ENCODE results near the gene ANKRD6.

ANKRD6 gene

DNA sequence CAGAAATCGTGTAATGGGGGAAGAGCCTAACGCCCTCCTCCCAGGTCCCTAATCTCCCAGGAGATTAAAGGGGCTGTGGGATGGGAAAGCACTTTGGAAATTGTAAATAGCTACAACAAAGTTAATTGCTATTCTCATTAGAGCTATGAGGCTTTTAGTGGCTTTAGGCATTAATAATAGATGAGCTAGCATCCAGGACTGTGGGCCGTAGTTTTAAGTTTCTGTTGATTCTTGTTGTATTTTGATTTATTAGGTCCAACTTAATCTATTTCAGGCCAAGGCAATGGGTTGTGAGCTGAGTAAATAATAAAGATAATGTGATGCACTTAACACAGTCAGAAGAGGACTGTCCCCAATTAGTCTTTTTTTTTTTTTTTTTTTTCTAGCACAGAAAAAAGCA lies 67.7 kb downstream of the ANKRD6 start:
- H3K27ac ChIP-seq: no peak overlapping the region
- TF ChIP-seq CTCF (conservative IDR thresholded peaks at IDR 0.05): no peak

- TF ChIP-seq CTCF (conservative IDR thresholded peaks at IDR 0.05): no peak
- no peak overlapping the region for H3K27ac ChIP-seq
These were observed 68.3 kb downstream of the ANKRD6 start for GRCh38 chr6:89501222-89501621.

DNA sequence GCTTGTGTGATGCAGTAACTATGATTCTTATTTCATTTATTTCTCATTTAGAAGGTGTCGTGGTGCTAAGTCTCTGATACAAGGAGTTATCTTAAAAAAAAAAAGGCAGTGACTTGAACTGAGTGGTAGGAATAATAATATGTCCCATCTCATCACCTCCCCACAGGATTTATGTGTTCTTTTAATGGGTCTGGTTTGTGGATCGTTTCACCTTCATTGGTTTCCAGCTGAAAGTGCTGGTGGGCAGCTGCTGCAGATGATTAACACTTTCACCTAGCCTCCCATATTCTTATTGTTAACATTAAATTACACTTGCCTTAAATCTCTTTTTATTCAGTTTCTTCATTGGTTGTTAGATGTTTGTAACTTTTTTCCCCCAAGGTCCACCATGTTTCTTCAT lies 68.8 kb downstream of the ANKRD6 start:
- no peak overlapping the region for H3K27ac ChIP-seq
- no peak for TF ChIP-seq CTCF (conservative IDR thresholded peaks at IDR 0.05)

DNA sequence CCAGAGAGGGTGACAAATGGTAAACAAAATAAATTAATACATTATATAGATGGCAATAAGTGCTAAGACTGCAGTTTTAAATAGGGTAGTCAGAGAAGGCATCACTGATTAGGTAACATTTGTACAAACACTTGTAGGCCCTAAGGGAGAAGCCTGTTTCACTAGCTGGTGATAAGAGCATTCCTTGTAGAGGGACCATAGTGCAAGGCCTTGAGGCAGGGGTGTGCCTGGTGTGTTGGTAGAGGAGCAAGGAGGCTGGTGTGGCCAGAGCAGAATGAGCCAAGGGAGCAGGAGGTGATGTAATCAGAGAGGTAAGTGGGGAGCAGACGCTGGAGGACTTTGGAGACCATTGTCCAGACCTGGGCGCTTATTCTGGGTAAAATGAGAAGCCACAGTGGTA lies 70.7 kb downstream of the ANKRD6 start:
- TF ChIP-seq CTCF (conservative IDR thresholded peaks at IDR 0.05): no peak

GRCh38 chr6:89505847-89506246 lies 72.9 kb downstream of the ANKRD6 start:
- TF ChIP-seq CTCF (conservative IDR thresholded peaks at IDR 0.05): no peak
- H3K27ac ChIP-seq: peak overlapping the region; percentile 61

More for the DNA sequence above, 70.7 kb downstream of the ANKRD6 start:
- H3K27ac ChIP-seq: no peak overlapping the region

- no peak for TF ChIP-seq CTCF (conservative IDR thresholded peaks at IDR 0.05)
- peak overlapping the region; percentile 61 for H3K27ac ChIP-seq
These were observed 74.0 kb downstream of the ANKRD6 start for GRCh38 chr6:89506716-89507617.

DNA sequence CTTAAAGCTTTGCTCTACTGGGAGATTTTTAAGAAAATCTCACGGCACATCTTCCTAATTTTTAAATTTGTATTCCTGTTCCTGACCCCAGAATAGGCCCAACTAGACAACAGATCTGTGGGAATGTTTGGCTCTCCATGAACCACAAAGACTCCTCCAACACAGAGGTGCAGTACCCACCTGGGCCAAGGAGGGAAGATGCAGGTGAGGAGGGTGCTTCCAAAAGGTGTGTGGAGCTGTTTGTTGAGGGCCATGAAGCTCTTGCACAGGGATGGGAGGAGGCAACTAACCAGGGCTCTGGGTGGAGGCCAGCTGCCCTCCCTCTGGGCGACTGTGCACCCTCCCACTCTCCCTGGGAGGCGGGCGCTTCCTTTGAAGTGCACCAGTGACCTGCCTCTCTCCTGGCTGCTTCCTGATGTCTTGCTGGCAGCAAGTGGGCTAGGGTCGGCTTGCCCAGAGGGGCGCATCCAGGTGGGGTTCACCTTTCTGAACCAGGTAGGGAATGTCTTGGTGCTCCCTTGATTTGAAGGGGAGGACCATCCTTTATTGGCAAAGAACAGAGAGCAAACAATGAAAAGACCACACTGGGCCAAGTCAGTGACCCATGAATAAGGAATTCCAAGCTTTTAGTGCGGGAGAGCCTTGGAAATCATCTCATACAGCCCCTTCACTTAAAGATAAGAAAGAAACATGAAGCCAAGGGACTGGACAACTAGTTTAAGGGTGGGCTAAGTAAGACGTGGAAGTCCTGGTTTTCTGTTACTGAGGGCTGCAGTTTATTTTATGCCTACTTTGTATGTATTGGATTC lies 76.0 kb downstream of the ANKRD6 start:
- peak overlapping the region; percentile 61 for H3K27ac ChIP-seq
- no peak for TF ChIP-seq CTCF (conservative IDR thresholded peaks at IDR 0.05)
